Osteocyte (in vitro differentiated cells): ENCODE data around the gene OTOP3. TPM values are rescaled to one million over a fixed set of nuclear protein-coding genes. Genes with fewer than 3 reads are reported as not detected.

Experiments
- DNase-seq: peaks from one replicate; pipeline ENCODE4 v3.0.0; 2021; ENCODE audit warnings: mixed read lengths; ENCODE audit not compliant: unreplicated experiment; ENCODE audit errors: extremely low spot score
- H3K27ac Mint-ChIP-seq: one replicate; pipeline ENCODE4 v1.8.0; 2021; ENCODE audit warnings: mild to moderate bottlenecking, mixed read lengths; ENCODE audit not compliant: unreplicated experiment
- H3K27me3 Mint-ChIP-seq: one replicate; pipeline ENCODE4 v1.8.0; 2021; ENCODE audit warnings: mixed read lengths; ENCODE audit not compliant: unreplicated experiment
- H3K36me3 Mint-ChIP-seq: one replicate; pipeline ENCODE4 v1.8.0; 2021; ENCODE audit warnings: mixed read lengths; ENCODE audit not compliant: unreplicated experiment
- H3K4me1 Mint-ChIP-seq: one replicate; pipeline ENCODE4 v1.8.0; 2021; ENCODE audit warnings: mixed read lengths; ENCODE audit not compliant: unreplicated experiment
- H3K4me3 Mint-ChIP-seq: one replicate; pipeline ENCODE4 v1.8.0; 2021; ENCODE audit warnings: mild to moderate bottlenecking, moderate library complexity, mixed read lengths; ENCODE audit not compliant: unreplicated experiment
- H3K9me3 Mint-ChIP-seq: one replicate; pipeline ENCODE4 v1.8.0; 2021; ENCODE audit warnings: mixed read lengths; ENCODE audit not compliant: unreplicated experiment
- CTCF ChIP-seq: fragments of 200-600 bp; sonication (generic); IDR thresholded peaks from 2 replicates; pipeline ENCODE4 v1.5.0; 2021; ENCODE audit warnings: antibody characterized with exemption, mild to moderate bottlenecking, moderate library complexity
- total RNA-seq: library from RNA; stranded (reverse); gene quantifications from 2 replicates; pipeline ENCODE4 v1.2.1, GENCODE V29; 2021

OTOP3 gene
- total RNA-seq, 1 donor from 2014 or later, result not detected

- no peak for TF ChIP-seq CTCF
- DNase-seq, result no peak
- Mint-ChIP-seq H3K9me3 (no peaks in the 10 kb centered on the region), H3K36me3 (no peaks in the 10 kb centered on the region), H3K27ac (no peak overlapping the region), H3K4me3 (no peak overlapping the region), H3K27me3 (no peaks in the 10 kb centered on the region), H3K4me1 (peaks cover 8% of the 10 kb centered on the region)
These were observed 58.7 kb downstream of the OTOP3 start for GRCh38 chr17:74994440-74994839.

- H3K27me3 Mint-ChIP-seq, result no peaks in the 10 kb centered on the region
- no peak overlapping the region for H3K4me3 Mint-ChIP-seq
- no peaks in the 10 kb centered on the region for H3K36me3 Mint-ChIP-seq
- H3K9me3 Mint-ChIP-seq, result no peaks in the 10 kb centered on the region
- H3K27ac Mint-ChIP-seq, result no peak overlapping the region
- TF ChIP-seq CTCF, result no peak
- DNase-seq, result no peak
- no peaks in the 10 kb centered on the region for H3K4me1 Mint-ChIP-seq
These were observed 60.1 kb downstream of the OTOP3 start for GRCh38 chr17:74995847-74996246.

- H3K9me3 Mint-ChIP-seq, result no peaks in the 10 kb centered on the region
- H3K27ac Mint-ChIP-seq, result no peak overlapping the region
- TF ChIP-seq CTCF, result no peak
- no peak for DNase-seq
- peaks cover 4% of the 10 kb centered on the region for H3K36me3 Mint-ChIP-seq
- H3K4me1 Mint-ChIP-seq, result no peaks in the 10 kb centered on the region
- H3K27me3 Mint-ChIP-seq, result no peaks in the 10 kb centered on the region
- H3K4me3 Mint-ChIP-seq, result no peak overlapping the region
These were observed 63.1 kb downstream of the OTOP3 start for GRCh38 chr17:74998783-74999182.

DNA sequence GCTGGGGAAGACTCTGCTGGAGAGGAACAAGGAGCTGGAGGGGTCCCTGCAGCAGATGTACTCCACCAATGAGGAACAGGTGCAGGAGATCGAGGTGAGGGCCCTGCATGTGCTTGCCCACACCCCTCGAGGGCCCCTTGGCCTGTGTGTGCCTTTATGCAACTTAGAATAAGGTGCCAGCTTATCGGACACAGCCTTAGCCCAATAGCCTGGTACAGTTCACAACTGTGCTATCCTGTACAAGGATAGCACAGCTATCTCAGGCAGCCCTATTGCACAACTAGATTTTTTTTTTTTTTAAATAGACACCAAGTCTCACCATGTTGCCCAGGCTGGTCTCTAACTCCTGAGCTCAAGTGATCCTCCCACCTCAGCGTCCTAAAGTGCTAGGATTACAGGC is 63.8 kb downstream of the OTOP3 start:
- Mint-ChIP-seq H3K4me3 (no peak overlapping the region), H3K4me1 (no peaks in the 10 kb centered on the region), H3K27me3 (no peaks in the 10 kb centered on the region), H3K27ac (no peak overlapping the region), H3K36me3 (peaks cover 4% of the 10 kb centered on the region), H3K9me3 (no peaks in the 10 kb centered on the region)
- TF ChIP-seq CTCF, result no peak
- DNase-seq, result no peak

Other genes with a start within 250 kb of the OTOP3 start
- gene CD300LF, start 223.0 kb upstream of the OTOP3 start, total RNA-seq, result not detected in 2 replicates
- not detected in 2 replicates for gene RAB37, start 198.6 kb upstream of the OTOP3 start, total RNA-seq
- 117 and 125 TPM in 2 replicates for gene NHERF1, start 187.3 kb upstream of the OTOP3 start, total RNA-seq
- 48.6 and 52.5 TPM in 2 replicates for gene NAT9, start 159.6 kb upstream of the OTOP3 start, total RNA-seq
- gene GRIN2C, start 76.0 kb upstream of the OTOP3 start, total RNA-seq, result 0.10 and 0.13 TPM in 2 replicates
- 9.1 and 11.2 TPM in 2 replicates for gene FDXR, start 62.9 kb upstream of the OTOP3 start, total RNA-seq
- not detected in 2 replicates for gene FADS6, start 42.3 kb upstream of the OTOP3 start, total RNA-seq
- gene USH1G, start 12.6 kb upstream of the OTOP3 start, total RNA-seq, result not detected in 2 replicates
- not detected in 2 replicates for gene OTOP2, start 11.6 kb upstream of the OTOP3 start, total RNA-seq
- gene HID1, start 36.9 kb downstream of the OTOP3 start, total RNA-seq, result 10.1 and 11.9 TPM in 2 replicates
- 21.4 and 22.8 TPM in 2 replicates for gene CDR2L, start 51.7 kb downstream of the OTOP3 start, total RNA-seq
- 22.4 and 25.1 TPM in 2 replicates for gene MRPL58, start 76.8 kb downstream of the OTOP3 start, total RNA-seq
- 195 and 212 TPM in 2 replicates for gene ATP5PD, start 111.1 kb downstream of the OTOP3 start, total RNA-seq
- 22.3 and 23.7 TPM in 2 replicates for gene KCTD2, start 111.3 kb downstream of the OTOP3 start, total RNA-seq
- 7.0 and 7.6 TPM in 2 replicates for gene SLC16A5, start 152.1 kb downstream of the OTOP3 start, total RNA-seq
- gene ARMC7, start 174.1 kb downstream of the OTOP3 start, total RNA-seq, result 12.8 and 13.6 TPM in 2 replicates
- 45.6 and 48.2 TPM in 2 replicates for gene NT5C, start 195.8 kb downstream of the OTOP3 start, total RNA-seq
- 89.7 and 95.9 TPM in 2 replicates for gene JPT1, start 218.6 kb downstream of the OTOP3 start, total RNA-seq
- 472 and 483 TPM in 2 replicates for gene SUMO2, start 247.1 kb downstream of the OTOP3 start, total RNA-seq